ENCODE data around the gene KLF11.

DNA sequence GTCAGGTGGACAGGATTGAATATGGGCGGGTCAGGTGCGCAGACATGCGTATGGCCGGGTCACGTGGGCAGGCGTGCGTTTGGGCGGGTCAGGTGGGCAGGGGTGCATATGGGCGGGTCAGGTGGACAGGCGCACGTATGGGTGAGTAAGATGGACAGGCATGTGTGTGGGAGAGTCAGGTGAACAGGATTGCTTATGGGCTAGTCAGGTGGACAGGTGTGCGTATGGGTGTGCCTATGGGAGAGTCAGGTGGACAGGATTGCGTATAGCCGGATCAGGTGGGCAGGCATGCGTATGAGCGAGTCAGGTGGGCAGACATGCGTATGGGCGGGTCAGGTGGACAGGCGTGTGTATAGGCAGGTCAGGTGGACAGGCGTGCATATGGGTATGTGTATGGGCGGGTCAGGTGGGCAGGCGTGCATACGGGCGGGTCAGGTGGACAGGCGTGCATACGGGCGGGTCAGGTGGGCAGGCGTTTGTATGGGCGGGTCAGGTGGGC lies 30.3 kb upstream of the KLF11 start:
- TF ChIP-seq CREB1 (IDR thresholded peaks at IDR 0.05; ENCODE audit: low read depth) (no peak), CEBPB (IDR thresholded peaks at IDR 0.05) (no peak), RAD21 (IDR thresholded peaks at IDR 0.05; ENCODE audit: low read depth) (no peak), EP300 (IDR thresholded peaks at IDR 0.05; ENCODE audit: borderline replicate concordance) (no peak), TEAD4 (IDR thresholded peaks at IDR 0.05) (no peak), ZBTB7A (IDR thresholded peaks at IDR 0.05; ENCODE audit: low read depth) (no peak), EGR1 (IDR thresholded peaks at IDR 0.05) (no peak), FOXM1 (IDR thresholded peaks at IDR 0.05; ENCODE audit: borderline replicate concordance, low read depth) (no peak), NFIC (IDR thresholded peaks at IDR 0.05) (no peak), YY1 (IDR thresholded peaks at IDR 0.05; ENCODE audit: low read depth) (no peak), TAF1 (IDR thresholded peaks at IDR 0.05; ENCODE audit: low read depth) (no peak)
- TF ChIP-seq, protein P1, sequence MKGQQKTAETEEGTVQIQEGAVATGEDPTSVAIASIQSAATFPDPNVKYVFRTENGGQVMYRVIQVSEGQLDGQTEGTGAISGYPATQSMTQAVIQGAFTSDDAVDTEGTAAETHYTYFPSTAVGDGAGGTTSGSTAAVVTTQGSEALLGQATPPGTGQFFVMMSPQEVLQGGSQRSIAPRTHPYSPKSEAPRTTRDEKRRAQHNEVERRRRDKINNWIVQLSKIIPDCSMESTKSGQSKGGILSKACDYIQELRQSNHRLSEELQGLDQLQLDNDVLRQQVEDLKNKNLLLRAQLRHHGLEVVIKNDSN (IDR thresholded peaks at IDR 0.05) = no peak
- TF ChIP-seq, protein P2, sequence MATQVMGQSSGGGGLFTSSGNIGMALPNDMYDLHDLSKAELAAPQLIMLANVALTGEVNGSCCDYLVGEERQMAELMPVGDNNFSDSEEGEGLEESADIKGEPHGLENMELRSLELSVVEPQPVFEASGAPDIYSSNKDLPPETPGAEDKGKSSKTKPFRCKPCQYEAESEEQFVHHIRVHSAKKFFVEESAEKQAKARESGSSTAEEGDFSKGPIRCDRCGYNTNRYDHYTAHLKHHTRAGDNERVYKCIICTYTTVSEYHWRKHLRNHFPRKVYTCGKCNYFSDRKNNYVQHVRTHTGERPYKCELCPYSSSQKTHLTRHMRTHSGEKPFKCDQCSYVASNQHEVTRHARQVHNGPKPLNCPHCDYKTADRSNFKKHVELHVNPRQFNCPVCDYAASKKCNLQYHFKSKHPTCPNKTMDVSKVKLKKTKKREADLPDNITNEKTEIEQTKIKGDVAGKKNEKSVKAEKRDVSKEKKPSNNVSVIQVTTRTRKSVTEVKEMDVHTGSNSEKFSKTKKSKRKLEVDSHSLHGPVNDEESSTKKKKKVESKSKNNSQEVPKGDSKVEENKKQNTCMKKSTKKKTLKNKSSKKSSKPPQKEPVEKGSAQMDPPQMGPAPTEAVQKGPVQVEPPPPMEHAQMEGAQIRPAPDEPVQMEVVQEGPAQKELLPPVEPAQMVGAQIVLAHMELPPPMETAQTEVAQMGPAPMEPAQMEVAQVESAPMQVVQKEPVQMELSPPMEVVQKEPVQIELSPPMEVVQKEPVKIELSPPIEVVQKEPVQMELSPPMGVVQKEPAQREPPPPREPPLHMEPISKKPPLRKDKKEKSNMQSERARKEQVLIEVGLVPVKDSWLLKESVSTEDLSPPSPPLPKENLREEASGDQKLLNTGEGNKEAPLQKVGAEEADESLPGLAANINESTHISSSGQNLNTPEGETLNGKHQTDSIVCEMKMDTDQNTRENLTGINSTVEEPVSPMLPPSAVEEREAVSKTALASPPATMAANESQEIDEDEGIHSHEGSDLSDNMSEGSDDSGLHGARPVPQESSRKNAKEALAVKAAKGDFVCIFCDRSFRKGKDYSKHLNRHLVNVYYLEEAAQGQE (IDR thresholded peaks at IDR 0.05; ENCODE audit: low read depth) = no peak
- TF ChIP-seq, protein P3, sequence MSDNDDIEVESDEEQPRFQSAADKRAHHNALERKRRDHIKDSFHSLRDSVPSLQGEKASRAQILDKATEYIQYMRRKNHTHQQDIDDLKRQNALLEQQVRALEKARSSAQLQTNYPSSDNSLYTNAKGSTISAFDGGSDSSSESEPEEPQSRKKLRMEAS (IDR thresholded peaks at IDR 0.05) = no peak
